PFSK-1 (cell line): Measurements from ENCODE around the gene SLC2A6.

Experiments
- FOXP2 ChIP-seq: optimal IDR thresholded peaks from 2 replicates; pipeline ENCODE3; 2011; ENCODE audit warnings: borderline replicate concordance, control low read depth, inconsistent platforms; ENCODE audit not compliant: insufficient read depth; ENCODE audit errors: extremely low read length, extremely low read depth
- POLR2AphosphoS5 ChIP-seq: IDR thresholded peaks from 2 replicates; pipeline ENCODE4 v1.6.1; 2012; ENCODE audit warnings: low read depth, mild to moderate bottlenecking, control low read depth, low read length, moderate library complexity
- REST ChIP-seq, 2 experiments: IDR thresholded peaks; 2 replicates each; pipeline versions ENCODE4 v1.6.1 to v1.8.0; 2011 to 2012; ENCODE audit warnings: low read depth in 2 of 2, low read length in 2 of 2, control low read depth in 1 of 2, inconsistent platforms in 1 of 2, mild to moderate bottlenecking in 1 of 2, moderate library complexity in 1 of 2; ENCODE audit not compliant: insufficient read depth in 1 of 2
- SIN3A ChIP-seq: IDR thresholded peaks from 2 replicates; pipeline ENCODE4 v1.6.1; 2012; ENCODE audit warnings: mild to moderate bottlenecking, low read length, moderate library complexity, borderline replicate concordance; ENCODE audit not compliant: insufficient read depth
- TAF1 ChIP-seq: IDR thresholded peaks from 2 replicates; pipeline ENCODE4 v1.6.1; 2012; ENCODE audit warnings: low read length, control low read depth, borderline replicate concordance; ENCODE audit not compliant: insufficient read depth

Gene SLC2A6

GRCh38 chr9:133429641-133430161 is 49.2 kb downstream of the SLC2A6 start:
- TF ChIP-seq REST (IDR thresholded peaks at IDR 0.05; ENCODE audit: insufficient read depth in 1 of 2, low read depth in 2 of 2, low read length in 2 of 2) (no peak), SIN3A (no peak), POLR2AphosphoS5 (no peak), TAF1 (no peak), FOXP2 (no peak)

DNA sequence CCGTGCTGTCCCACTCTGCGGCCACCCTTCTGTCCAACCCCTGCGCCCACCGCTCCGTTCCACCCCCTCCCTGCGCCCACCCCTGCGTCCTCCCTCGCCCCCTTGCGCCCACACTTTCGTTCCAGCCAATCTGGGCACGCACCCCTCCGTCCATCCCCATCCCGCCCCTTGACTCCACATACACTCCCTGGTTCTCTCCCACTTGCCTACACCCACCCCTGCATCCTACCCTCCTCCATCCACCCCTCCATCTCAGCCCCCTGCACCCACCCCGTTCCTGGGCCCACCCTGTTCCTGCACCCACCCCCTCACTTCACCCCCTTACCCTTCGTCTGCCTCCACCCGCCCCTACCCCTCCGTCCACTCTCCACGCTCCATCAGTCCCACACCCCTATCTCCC is 49.7 kb downstream of the SLC2A6 start:
- no peak for TF ChIP-seq SIN3A
- no peak for TF ChIP-seq TAF1
- no peak for TF ChIP-seq REST (IDR thresholded peaks at IDR 0.05; ENCODE audit: insufficient read depth in 1 of 2, low read depth in 2 of 2, low read length in 2 of 2)
- TF ChIP-seq POLR2AphosphoS5: no peak
- no peak for TF ChIP-seq FOXP2

DNA sequence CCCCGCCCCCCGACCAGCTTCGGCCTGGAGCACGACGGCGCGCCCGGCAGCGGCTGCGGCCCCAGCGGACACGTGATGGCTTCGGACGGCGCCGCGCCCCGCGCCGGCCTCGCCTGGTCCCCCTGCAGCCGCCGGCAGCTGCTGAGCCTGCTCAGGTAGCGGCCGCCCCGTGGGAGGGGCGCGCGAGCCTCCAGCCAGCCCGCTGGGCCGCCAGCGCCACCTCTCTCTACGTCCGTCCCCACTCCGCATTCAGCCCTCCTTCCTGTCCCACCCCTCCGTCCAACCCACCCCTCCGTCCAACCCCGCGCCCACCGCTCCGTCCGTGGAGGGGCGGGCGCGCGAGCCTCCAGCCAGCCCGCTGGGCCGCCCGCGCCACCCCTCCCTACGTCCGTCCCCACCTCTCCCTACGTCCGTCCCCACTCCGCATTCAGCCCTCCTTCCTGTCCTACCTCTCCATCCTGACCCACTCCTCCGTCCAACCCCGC is 50.2 kb downstream of the SLC2A6 start:
- TF ChIP-seq FOXP2 (no peak), TAF1 (no peak), SIN3A (no peak), POLR2AphosphoS5 (no peak), REST (IDR thresholded peaks at IDR 0.05; ENCODE audit: insufficient read depth in 1 of 2, low read depth in 2 of 2, low read length in 2 of 2) (no peak)

DNA sequence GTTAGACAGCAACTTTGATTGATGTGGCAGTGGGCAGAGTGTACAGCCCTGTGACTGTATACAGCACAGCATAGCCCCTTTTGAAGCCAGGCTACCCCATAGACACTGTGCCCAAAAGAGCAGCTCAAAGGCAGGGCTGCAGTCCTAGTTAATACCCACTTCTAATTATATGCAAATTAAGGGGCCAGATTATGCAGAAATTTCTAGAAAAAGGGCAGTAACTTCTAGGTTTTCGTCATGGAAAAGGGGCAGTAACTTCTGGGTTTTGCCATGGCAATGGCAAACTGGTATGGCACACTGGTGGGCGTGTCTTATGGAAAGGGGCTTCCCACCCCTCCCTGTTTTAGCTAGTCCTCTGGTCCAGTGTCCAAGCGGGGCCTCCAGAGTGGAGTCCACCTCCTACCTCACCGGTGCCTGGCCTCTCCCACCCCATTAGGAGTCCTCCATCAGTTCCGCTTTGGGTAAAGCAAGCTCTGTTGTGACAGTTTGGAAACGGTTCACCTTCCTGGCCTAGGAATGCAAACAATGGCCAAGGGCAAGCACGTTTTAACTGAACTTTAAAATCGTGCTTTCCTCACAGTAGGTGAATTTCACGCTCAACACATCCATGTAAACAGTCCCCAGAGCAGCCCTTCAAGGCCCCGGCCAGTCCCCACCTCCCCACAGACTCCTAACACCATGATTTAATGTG is 51.1 kb downstream of the SLC2A6 start:
- TF ChIP-seq POLR2AphosphoS5: no peak
- TF ChIP-seq REST (IDR thresholded peaks at IDR 0.05; ENCODE audit: insufficient read depth in 1 of 2, low read depth in 2 of 2, low read length in 2 of 2): no peak
- TF ChIP-seq FOXP2: no peak
- TF ChIP-seq TAF1: no peak

DNA sequence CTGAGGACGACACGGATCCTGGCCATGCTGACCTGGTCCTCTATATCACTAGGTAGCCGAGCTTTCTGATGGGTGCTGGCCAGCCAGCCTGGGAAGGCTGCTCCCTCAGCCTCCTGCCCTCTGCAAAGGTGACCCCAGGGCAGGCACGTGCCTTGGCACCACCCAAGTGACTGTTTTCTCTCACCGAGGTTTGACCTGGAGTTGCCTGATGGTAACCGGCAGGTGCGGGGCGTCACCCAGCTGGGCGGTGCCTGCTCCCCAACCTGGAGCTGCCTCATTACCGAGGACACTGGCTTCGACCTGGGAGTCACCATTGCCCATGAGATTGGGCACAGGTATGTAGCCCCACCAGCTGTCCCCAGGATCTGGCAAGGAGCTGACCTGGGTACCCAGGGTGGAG is 52.9 kb downstream of the SLC2A6 start:
- no peak for TF ChIP-seq POLR2AphosphoS5
- no peak for TF ChIP-seq REST (IDR thresholded peaks at IDR 0.05; ENCODE audit: insufficient read depth in 1 of 2, low read depth in 2 of 2, low read length in 2 of 2)
- no peak for TF ChIP-seq TAF1
- TF ChIP-seq FOXP2: no peak
- TF ChIP-seq SIN3A: no peak
